K562 (cell line): ENCODE measurements around the gene PPP1CB. TPM values are rescaled to one million over a fixed set of nuclear protein-coding genes. Genes with fewer than 3 reads are reported as not detected.

Source experiments
- BCLAF1 ChIP-seq, 2 experiments: fragments of 450-650 bp in 1 of 2; IDR thresholded peaks; 2 replicates each; pipeline ENCODE4 v1.6.1; 2011 to 2017; ENCODE audit warnings: low read depth in 2 of 2, antibody characterized with exemption in 1 of 2, borderline replicate concordance in 1 of 2, low read length in 1 of 2, mild to moderate bottlenecking in 1 of 2, mixed read lengths in 1 of 2; ENCODE audit not compliant: control insufficient read depth in 1 of 2
- BHLHE40 ChIP-seq: IDR thresholded peaks from 2 replicates; pipeline ENCODE4 v1.6.1; 2011; ENCODE audit warnings: low read length, improper control_type of control experiment
- CBX3 ChIP-seq, 2 experiments: IDR thresholded peaks; 1 replicate in 1 of 2; 2 replicates in 1 of 2; pipeline ENCODE4 v1.6.1; 2012; ENCODE audit warnings: inconsistent platforms in 2 of 2, low read length in 2 of 2, borderline replicate concordance in 1 of 2, control low read depth in 1 of 2
- CREB1 ChIP-seq, 2 experiments: sonication (generic) in 1 of 2; formaldehyde crosslinking in 1 of 2; IDR thresholded peaks; 2 replicates each; pipeline versions ENCODE4 v1.6.1 to v1.8.0; 2012 to 2022; ENCODE audit warnings: inconsistent platforms in 1 of 2, mild to moderate bottlenecking in 1 of 2, missing genetic modification reagents in 1 of 2, moderate library complexity in 1 of 2
- CREBBP ChIP-seq: IDR thresholded peaks from one replicate; pipeline ENCODE4 v1.6.1; 2012; ENCODE audit warnings: low read depth, mild to moderate bottlenecking, control low read depth, inconsistent platforms, low read length
- CTCF ChIP-seq, 3 experiments: IDR thresholded peaks in 2 of 3; conservative IDR thresholded peaks in 1 of 3; 2 replicates each; pipeline ENCODE4 v1.5.1; 2011 to 2012; ENCODE audit warnings: low read length in 3 of 3, mild to moderate bottlenecking in 3 of 3, control low read depth in 2 of 3, improper control_type of control experiment in 1 of 3, inconsistent platforms in 1 of 3, low read depth in 1 of 3, mixed read lengths in 1 of 3, moderate library complexity in 1 of 3; ENCODE audit not compliant: insufficient read depth in 2 of 3
- CXXC5 ChIP-seq: fragments of 250-450 bp; sonication (Bioruptor Pico); IDR thresholded peaks from 2 replicates; pipeline ENCODE4 v1.8.0; 2022; ENCODE audit warnings: inconsistent platforms, mild to moderate bottlenecking, moderate library complexity
- ELF4 ChIP-seq: fragments of 450-650 bp; formaldehyde crosslinking; IDR thresholded peaks from 2 replicates; pipeline ENCODE4 v1.4.0; 2022; ENCODE audit warnings: missing genetic modification characterization
- FOSL1 ChIP-seq: fragments of 200-800 bp; sonication (Bioruptor generic); conservative IDR thresholded peaks from 2 replicates; pipeline ENCODE4 v1.6.1; 2016; ENCODE audit warnings: missing genetic modification characterization, missing compliant biosample characterization
- MAFF ChIP-seq: IDR thresholded peaks from 2 replicates; pipeline ENCODE4 v1.6.1; 2012; ENCODE audit warnings: low read length, improper control_type of control experiment
- MCM5 ChIP-seq: fragments of 450-650 bp; IDR thresholded peaks from 2 replicates; pipeline ENCODE4 v1.6.1; 2016; ENCODE audit warnings: low read depth
- MIER1 ChIP-seq: fragments of 450-650 bp; IDR thresholded peaks from 2 replicates; pipeline ENCODE4 v1.6.1; 2016; ENCODE audit warnings: antibody characterized with exemption, mild to moderate bottlenecking, low read depth
- NFXL1 ChIP-seq: fragments of 450-650 bp; formaldehyde crosslinking; IDR thresholded peaks from 2 replicates; pipeline ENCODE4 v1.4.0; 2021; ENCODE audit warnings: mild to moderate bottlenecking
- POLR2G ChIP-seq: fragments of 200-400 bp; formaldehyde crosslinking; IDR thresholded peaks from 2 replicates; pipeline ENCODE4 v1.6.1; 2017; ENCODE audit warnings: low read depth, mild to moderate bottlenecking, antibody characterized with exemption, low read length, moderate library complexity
- RUNX1 ChIP-seq: sonication (generic); IDR thresholded peaks from 2 replicates; pipeline ENCODE4 v1.6.1; 2016; ENCODE audit warnings: antibody characterized with exemption, low read depth
- SIRT6 ChIP-seq: IDR thresholded peaks from one replicate; pipeline ENCODE4 v1.6.1; 2012; ENCODE audit warnings: low read depth, mild to moderate bottlenecking, control low read depth, inconsistent platforms, low read length, moderate library complexity
- SMARCE1 ChIP-seq: fragments of 450-650 bp; IDR thresholded peaks from 2 replicates; pipeline ENCODE4 v1.7.1; 2016; ENCODE audit warnings: mild to moderate bottlenecking
- TARDBP ChIP-seq: fragments of 450-650 bp; IDR thresholded peaks from 2 replicates; pipeline ENCODE4 v1.6.1; 2016
- TFAP4 ChIP-seq: sonication (generic); formaldehyde crosslinking; IDR thresholded peaks from 2 replicates; pipeline ENCODE4 v1.8.0; 2022; ENCODE audit warnings: missing genetic modification reagents, mild to moderate bottlenecking, moderate library complexity, borderline replicate concordance
- YBX1 ChIP-seq: fragments of 450-650 bp; IDR thresholded peaks from 2 replicates; pipeline ENCODE4 v1.7.1; 2016; ENCODE audit warnings: mild to moderate bottlenecking
- ZNF121 ChIP-seq: sonication (generic); formaldehyde crosslinking; conservative IDR thresholded peaks from 2 replicates; pipeline ENCODE4 v1.8.0; 2022; ENCODE audit warnings: missing genetic modification reagents
- ZNF436 ChIP-seq: fragments of 250-450, 450-650 bp; sonication (Bioruptor Pico); formaldehyde crosslinking; IDR thresholded peaks from 2 replicates; pipeline ENCODE4 v1.7.0; 2020; ENCODE audit warnings: mild to moderate bottlenecking
- ZNF445 ChIP-seq: fragments of 250-450 bp; sonication (Bioruptor Pico); IDR thresholded peaks from 2 replicates; pipeline ENCODE4 v1.4.0; 2020; ENCODE audit warnings: low read depth, mild to moderate bottlenecking, moderate library complexity
- polyA plus RNA-seq, 8 experiments: library from polyadenylated mRNA; depleted of rRNA in 4 of 8; stranded (reverse) in 5 of 8; unstranded in 3 of 8; fragments of >200 nt; fragmentation: Nextera tagmentation in 2 of 8; fragmentation: Illumina TruSeq in 1 of 8; extraction: Ambion mirVana in 2 of 8; extraction: Trizol in 1 of 8; gene quantifications; 2 replicates each; pipeline versions ENCODE4 v1.2.1 to v1.2.3, GENCODE V29; 2011 to 2014; ENCODE audit warnings: inconsistent platforms in 1 of 8, missing spikeins in 1 of 8
- total RNA-seq, 7 experiments: library from RNA; depleted of rRNA in 6 of 7; stranded (reverse); fragments of >200 nt in 6 of 7; fragmentation: Illumina TruSeq in 2 of 7; extraction: Trizol in 2 of 7; gene quantifications; 2 replicates each; pipeline versions ENCODE4 v1.2.1 to v1.2.3, GENCODE V29; 2011 to 2021; ENCODE audit warnings: low replicate concordance in 1 of 7

PPP1CB gene
- total and polyA plus RNA-seq, 9 of the 15 experiments (the other 6 are each of a cell fraction or from before 2014, with no cell fraction given), result 25.6 to 118 (median 58.9) TPM

GRCh38 chr2:28751252-28751955 is at the start of gene PPP1CB (continued):
- TF ChIP-seq BHLHE40 (peak; percentile 31; the same call in 1 of the 2 replicates), MCM5 (no peak), SMARCE1 (no peak; the same call in 1 of the 2 replicates), CXXC5 (peak; percentile 98), RUNX1 (0 out of 2 replicates have a peak, but pooled peaks have one; percentile 38), POLR2G (peak; percentile 87), ZNF121 (no peak), TFAP4 (CRISPR knock-in tag) (0 out of 2 replicates have a peak, but pooled peaks have one; percentile 39), NFXL1 (CRISPR knock-in tag) (no peak), CTCF (IDR thresholded peaks at IDR 0.05 in 2 of 3, conservative IDR thresholded peaks at IDR 0.05 in 1 of 3; ENCODE audit: insufficient read depth in 2 of 3, low read depth in 1 of 3, low read length in 3 of 3) (peak; percentile 21 to 53 (median 47); a peak in 3 of 6 replicates), CBX3 (IDR thresholded peaks at IDR 0.05; ENCODE audit: borderline replicate concordance in 1 of 2, low read length in 2 of 2) (no peak), FOSL1 (tag) (no peak; the same call in 1 of the 2 replicates), MAFF (no peak), CREBBP (no peak), ELF4 (CRISPR knock-in tag) (0 out of 2 replicates have a peak, but pooled peaks have one; percentile 64), ZNF436 (CRISPR knock-in tag) (no peak), YBX1 (no peak), MIER1 (no peak), BCLAF1 (IDR thresholded peaks at IDR 0.05; ENCODE audit: borderline replicate concordance in 1 of 2, control insufficient read depth in 1 of 2, low read depth in 2 of 2, low read length in 1 of 2) (0 out of 4 replicates have a peak, but pooled peaks of 1 of the 2 experiments have one; percentile 37), SIRT6 (no peak), CREB1 (IDR thresholded peaks at IDR 0.05) (peak; percentile 89), CREB1 (CRISPR knock-in tag; IDR thresholded peaks at IDR 0.05) (peak; percentile 93), ZNF445 (CRISPR knock-in tag) (no peak), TARDBP (peak; percentile 98)
